Measurements from ENCODE around the gene KCNQ1.

The KCNQ1 gene

DNA sequence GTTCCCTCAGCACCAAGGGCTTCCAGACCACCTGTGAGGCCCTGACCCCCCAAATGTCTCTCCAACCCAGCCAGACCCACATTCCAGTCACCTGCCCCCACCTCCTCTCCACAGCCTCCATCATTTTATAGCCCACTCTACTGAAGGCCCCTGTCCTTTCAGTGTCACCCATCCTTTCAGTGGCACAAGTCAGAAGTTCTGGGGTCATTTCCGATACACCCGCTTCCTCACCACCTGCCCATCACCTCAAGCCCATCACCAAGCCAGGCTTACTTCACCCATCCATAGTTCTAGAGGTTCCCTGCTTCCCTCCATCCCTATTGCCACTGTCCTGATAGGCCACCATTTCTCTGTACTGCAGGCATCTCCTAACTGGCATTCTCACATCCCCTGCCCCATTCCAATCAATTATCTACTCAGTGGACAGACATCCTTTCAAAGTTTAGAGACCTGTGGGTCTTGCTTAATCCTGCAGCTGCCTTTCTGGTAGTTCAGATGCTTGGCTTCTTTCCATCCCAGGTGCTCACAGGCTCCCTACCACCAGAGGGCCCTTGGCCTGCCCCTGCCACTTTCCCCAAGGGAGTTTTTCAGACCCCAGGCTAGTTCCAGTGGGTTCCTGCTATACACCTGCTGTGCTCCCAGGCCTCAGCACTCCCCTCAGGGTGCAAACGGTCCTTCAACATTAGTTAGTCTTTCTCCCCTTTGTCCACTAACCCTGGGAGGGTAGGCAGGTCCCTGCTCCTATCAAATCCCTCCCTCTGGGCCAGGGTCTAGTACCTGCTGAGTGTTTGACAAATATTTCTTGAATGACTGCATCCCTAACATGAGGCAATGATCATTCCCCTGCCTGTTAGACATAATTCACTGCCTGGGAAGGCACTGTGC, 247.4 kb downstream of the KCNQ1 start:
- no peak for DNase-seq

DNA sequence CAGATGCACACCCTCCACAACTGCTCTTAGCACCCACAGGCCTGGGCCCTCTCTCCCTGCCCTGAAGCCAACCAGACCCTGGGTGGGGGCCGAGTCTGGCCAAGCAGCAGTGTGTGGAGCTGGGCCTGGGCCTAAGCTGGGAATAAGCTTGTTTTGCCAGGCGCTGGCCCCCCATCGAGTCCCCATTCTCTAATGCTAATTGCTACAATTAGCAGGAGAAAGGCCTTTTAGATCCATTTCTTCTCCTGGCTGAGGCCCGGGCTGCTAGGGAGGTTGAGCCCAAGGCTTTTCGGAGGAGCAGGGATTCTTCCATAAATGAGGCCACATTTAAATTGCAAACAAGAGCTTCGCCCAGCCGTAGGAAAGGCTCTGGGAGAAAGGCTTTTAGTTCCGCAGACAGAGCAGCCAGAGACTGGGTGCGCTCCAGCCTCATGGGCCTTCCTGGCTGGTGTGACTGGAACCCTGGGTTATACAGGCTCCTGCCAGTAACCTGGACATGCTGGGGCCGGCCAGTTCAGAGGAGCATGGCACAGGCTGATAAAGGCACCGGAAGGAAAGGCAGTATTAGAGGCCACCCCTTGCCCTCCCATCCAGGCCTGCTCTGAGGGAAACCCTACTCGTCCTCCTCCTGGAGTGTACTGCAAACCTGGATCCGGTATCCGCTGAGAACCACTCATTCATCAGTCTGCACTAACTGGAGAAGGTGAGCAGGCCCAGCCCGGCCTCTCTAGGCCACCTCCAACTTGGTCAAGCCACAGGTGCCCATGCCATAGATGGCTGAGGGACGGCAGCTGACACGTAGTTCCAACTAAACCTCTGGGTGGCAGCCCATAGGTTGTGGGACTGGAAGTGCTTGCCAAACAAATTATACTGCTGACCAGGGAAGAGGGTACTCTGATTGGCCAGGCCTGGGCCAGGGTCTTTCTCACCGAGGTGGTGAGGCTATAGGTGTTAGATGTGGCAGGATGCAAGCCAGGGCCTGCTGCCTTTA, 248.8 kb downstream of the KCNQ1 start:
- DNase-seq = no peak

DNA sequence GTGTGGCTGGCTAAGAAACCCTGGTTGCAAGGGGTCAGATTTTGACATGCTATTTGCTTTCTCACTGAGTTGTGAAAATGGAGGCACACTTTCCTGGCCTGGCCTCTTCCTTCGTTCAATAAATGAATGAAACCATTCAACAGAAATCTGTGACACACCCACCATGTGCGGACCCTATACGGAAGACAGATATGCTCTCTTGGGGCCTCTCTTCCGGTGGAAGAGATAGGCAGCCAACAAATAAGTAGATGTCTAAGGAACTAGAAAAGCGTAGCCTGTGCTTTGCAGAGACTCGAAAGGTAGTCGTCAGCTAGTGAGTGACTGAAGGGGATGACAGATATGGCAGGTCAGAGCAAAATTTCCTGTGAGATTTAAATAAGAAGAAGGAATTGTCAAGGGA, 249.7 kb downstream of the KCNQ1 start:
- no peak for DNase-seq

DNA sequence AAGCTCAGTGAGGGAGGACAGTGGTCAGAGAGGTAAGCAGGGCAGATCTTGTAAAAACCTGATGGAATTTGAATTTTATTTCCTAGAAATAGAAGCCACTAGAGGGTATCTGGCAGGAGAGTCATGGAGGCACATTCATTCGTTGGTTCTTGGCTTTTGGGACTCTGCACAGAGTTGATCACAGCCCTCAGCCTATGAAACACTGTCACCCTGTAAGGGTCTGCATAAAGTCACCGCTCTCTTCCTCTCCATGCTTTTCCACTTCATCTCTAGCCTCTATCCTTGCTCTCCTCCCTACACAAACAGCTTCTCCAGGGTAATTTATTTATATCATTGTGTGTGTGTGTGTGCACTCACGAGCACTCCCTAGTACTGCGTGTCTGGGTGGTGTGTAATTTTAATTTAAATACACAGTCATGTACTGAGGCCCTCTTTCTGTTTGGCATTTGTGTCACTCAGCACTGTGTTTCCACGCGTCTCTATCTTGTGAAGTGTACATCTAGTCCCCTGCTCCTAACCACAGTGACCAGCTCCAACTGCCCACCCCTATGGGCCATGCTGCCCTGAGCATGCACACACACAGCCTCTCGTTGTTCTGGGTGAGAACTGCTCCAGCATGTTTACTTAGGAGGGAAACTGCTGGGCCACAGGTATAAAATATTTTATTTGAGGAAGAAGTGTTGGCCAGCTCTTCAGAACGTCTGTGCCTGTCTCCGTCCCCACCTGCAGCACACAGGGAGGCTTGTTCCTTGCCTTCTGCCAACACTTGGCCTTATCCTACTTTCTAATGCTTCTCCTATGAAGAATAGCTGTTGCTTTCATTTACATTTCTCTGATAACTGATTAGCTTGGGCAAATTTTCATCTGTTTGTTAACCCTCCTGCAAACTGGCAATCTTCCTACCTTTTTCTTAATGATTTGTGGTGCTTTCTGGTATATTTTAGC, 250.5 kb downstream of the KCNQ1 start:
- no peak for DNase-seq

DNA sequence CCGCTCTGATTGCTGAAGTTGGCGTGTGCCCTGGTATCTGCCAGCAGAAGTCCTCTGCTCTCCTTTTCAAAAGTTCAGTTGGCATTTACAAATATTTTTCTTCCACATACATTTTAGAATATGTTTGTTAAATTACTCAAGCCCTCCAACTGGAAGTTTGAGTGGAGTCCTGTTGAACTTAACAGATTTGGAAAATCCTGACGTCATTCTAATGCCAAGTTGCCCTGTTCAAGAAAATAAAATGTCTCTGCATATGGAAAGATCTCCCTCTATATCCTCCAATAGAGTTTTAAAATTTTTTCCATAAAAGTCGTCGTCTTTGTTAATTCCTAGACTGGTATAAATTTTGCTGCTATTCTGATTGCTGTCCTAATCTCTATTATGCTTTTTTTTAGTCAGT, 251.6 kb downstream of the KCNQ1 start:
- no peak for DNase-seq

DNA sequence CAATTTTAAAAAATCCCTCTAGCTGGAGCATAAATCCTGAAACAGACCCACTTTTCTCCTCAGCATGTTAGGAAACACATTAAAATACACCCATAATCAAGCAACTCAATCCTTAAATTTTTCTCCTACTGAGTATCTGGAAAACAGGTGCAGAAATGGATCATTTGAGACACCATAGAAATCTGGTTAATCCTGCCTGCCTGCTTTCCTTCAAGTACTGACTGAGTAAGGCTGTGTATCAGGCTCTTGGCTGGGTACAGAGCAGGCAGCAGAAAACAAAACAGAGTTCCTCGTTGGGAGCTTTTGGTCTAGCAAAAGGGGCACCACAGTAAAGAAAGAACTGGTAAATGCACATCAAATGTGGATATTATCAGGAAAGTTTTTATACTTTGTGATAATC, 253.1 kb downstream of the KCNQ1 start:
- no peak for DNase-seq

DNA sequence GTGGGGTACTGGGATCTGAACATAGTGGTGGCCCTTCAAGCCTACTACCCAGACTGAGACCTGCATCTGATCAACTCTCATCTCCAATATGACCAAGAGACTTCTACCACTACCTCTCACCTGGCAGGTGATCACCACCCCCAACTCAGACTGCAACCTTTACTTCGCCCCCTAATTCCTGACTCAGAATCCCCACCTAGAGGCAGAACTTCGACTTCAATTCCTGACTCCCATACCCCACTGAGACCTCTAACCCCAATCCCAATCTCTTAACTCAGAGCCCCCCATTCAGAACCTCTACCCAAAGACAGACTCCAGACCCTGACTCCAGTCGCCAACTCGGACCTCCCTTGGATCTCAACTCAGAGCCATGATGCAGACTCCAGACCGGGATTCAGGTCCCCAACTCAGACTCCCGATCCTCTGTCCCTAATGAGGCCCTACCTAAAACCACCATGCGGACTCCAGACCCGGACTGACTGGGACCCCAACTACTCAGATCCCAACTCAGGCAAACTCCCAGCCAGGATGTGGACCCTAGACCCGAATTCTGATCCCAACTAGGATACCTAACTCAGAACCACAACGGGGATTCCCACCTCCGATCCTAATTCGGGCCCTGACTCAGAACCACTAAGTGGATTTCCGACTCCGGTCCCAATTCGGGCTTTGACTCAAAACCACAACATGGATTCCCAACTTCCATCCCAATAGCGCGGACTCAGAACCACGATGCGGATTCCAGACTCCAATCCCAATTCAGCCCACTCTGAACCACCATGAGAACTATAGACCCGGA, 253.8 kb downstream of the KCNQ1 start:
- DNase-seq = no peak

DNA sequence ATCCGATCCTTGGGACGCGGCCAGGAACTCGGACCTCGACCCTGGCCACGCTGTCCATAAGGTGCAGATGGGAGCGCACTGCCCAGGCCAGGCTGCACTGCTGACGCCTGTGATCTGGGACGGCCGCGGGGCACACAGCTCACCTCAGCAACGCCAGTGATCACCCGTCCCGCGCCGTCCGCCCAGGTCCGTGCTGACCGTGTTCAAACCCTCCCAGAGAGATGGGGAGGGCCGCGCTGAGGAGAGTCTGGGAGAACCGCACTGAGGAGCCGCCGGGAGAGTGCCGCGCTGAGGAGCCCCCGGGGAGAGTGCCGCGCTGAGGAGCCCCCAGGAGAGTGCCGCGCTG, 254.3 kb downstream of the KCNQ1 start:
- peak; percentile 34 for DNase-seq

DNA sequence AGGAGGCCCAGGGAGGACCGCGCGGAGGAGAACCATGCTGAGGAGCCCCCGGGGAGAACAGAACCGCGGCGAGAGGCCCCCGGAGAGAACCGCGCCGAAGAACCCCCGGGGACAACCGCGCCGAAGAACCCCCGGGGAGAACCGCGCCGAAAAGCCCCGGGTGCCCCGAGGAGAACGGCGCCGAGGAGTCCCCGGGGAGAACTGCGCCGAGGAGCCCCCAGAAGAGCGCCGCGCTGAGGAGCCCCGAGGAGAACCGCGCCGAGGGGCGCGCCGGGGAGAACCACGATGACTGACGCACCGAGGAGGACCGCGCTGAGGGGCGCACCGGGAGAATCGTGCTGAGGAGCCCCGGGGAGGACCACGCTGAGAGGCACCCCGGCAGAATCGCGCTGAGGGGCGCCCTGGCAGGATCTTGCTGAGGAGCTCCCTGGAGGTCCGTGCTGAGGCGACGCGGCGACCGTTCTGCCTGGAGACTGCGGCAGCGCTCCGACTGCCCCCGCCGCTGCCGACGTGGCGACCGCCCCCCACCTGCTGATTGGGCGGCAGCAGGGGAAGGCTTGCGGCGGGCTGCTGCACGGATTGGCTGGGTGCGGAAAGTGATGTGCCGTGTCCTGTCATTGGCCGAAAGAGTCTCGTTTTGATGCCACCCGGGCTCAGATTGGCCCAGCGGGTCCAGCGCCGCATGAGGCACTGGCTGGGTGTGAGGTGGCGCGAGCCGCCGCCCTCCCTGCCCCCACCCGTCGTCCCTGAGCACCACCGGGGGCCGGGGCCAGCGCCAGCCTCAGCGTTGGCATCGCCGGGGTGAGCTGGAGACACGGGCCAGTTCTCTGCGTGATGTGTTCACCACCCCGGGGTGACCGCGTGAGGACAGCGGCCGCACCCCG, 255.0 kb downstream of the KCNQ1 start, which contains the start of gene KCNQ1OT1:
TSS of gene KCNQ1OT1 (minus strand) at position 464 of the 884 bp plus-strand sequence.
- DNase-seq = peak; percentile 84

DNA sequence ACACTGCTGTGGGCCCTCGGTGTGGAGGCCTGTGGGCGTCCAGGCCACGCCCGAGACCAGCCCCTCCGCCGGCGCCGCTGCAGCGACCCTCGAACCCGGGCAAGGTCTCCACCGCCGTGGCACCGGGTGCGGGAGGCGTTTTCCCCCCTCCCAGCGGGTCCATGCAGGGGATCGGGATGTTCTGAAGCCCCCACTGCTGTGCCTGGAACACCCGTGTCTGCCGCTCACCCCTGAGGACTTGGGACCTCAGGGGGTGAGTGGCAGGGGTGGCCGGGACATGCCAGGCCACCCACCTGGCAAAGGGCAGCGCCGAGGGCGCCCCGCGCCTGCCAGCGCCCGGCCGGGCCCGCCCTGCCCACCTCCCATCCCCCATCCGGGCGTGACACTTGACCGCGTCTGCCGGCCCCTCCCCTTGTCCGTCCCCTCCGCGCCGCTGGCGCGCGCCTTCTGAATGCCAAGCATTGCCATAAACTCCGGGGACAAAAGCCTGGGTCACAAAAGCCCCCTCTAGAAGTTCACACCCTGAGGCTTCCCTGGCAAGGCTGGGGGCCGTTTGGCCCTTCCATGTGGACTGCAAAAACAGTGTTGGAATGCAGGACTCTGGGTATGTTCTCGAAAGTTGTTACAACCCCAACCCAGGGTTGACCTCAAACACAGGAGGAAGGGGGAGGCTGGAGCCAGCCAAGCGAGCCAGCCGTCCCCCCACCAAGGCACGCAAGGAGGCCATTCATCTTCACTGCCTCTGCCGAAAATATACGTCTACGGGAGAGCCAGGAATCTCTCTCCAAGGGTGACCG, 255.8 kb downstream of the KCNQ1 start:
- DNase-seq = peak; percentile 67

DNA sequence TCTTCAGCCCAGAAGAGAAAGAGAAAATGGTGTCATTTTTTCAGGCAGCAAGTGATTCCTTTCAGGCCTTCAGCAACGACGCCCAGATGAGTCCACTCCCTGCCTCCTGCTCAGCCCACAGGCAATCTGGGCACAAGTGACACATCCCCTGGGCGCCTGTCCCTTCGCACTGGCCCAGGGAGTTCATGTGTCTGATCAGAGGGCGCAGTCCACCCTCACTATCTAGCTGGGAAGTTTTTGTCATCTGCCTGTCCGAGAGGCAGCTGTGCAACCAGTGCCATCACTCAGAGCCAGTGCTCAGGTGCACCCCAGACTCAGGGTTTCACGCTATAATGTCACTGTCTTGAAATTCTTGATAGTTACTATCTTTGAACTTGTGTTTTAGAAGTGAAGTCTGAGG, 256.4 kb downstream of the KCNQ1 start:
- DNase-seq = no peak

DNA sequence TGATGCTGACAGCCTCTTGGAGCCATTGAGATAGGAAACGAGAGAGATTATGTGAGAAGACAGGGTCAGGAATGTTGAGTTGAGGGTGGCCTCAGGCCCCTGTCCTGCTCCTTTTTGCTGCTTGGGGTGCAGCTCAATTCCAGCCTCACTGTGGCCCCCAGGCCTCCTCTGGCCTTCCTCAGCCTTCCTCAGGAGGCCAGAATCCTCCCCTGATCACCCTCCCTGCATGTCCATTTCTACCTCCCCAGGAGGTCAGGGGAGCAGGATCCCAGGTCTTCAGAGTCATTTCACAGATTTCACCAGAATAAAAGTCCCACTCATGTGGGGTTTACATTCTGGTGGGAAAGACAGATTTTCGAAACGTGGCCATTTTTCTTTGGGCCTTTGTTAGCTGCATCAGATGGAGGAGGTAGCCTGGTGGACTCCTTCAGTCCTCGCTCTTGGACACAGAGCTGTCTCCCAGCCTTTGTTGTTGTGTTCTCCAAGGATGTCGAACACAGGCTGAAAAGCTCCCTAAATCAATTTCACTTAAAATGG, 257.2 kb downstream of the KCNQ1 start:
- DNase-seq = no peak

DNA sequence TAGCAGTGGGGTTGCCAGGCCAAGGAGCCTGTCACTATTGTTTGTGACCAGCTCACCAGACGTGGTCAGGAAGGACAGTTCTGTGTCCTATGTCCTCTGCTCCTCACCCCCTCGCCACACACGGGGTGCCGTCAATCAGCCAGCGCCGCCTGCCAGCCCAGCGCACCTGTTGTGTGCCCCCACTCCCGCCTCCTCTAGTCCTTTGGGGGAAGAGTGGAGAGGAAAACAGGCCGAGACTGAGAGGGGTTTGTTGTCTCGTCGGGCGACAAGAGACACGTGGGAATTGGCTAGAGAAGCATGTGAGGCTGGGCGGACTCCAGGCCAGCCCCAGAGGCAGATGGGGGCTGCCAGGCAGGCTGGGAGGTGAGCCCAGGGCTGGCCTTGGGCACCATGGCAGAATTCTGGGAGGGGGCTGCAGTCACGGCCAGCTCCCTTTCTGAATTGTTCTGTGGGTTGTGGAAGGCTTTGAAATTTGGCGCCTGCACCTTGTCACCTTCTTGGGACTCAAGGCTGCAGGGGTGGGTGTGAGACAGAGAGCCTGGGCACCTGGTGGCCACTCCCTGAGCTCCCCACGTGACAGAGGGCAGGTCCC, 258.1 kb downstream of the KCNQ1 start:
- no peak for DNase-seq

DNA sequence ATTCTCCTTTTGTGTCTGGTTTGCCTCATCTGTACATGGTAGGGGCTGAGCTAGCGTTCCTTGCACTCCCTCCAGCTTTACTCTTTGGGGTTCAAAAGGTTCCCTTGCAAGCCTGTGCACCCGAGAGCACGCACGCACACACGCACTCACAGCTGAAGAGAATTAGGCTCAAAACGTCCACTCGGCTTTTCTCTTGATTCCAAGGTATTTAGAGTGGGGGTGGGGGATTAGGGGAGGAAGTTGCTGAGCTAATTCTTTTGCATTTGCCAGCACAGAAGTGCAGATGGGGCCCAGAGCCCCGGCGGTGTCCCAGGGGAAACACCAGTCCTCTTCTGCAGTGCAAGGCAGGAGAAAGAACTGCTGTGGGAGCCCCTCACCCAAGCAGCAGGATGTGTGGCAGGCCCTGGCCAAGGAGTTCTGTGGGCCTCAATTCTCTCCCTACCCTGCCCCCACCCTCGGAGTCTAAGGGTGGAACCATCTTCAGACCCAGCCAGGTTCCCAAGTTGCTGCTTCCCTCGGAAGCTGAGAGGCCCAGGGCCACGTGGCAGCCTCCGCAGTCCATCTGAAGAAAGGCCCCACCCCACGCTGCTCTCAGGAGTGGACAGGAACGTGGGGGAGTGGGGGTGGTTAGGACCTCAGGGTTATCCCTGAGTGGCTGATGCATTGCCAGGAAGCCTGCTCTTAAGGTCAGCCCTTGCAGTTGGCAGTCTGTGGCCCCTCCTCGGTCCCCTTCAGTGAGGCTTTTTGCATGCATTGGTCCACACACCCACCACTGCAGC, 258.7 kb downstream of the KCNQ1 start:
- DNase-seq = no peak

DNA sequence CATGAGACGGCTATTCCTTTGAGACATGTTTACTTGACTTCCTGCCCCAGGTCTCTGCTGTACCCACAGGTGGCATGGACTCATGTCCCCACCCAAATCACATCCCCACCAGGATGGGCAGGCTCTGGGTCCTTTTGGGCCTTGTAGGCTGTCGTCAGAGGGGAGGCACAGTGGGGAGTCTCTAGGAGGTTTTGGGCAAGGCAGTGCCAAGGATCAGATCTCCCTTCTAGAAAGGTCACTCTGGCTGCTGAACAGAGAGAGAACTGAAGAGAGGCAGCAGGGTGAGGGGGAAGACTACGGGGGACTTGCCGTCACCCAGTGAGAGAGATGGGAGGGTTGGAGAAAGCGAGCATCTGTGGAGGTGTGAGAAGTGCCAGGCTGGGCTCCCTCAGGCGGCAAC, 259.5 kb downstream of the KCNQ1 start:
- no peak for DNase-seq

DNA sequence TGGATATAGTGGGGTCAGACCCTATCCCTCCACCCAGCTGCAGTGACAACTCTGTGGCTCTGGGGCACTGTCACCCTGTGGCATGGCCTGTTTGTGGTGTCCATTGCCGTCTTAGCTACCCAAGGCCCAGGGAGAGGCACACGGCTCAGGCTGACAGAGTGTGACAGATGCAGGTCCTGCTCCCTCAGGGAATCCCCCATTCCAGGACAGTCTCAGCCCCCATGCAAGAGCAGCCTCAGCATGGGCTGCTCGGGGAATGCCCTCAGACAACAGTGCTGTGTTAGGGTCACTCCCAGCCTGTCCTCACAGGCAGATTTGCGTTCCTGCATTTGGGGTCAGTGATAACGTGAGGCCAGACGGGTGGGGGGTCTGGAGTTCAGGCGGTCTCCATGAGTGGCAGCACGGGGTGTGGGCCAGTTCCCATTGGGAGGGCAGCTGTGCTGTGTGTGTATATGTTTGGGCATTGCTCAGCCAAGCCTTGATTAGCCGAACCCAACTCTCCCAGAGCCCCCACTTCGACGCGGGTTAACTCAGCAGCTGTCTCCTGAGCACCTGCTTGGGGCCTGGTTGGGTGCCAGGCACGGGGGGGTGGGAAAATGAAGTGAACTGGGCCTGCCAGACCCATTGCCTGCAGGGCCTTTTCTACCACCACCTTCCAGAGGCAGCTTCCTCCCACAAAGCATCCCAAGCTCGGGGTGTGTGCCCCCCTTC, 260.2 kb downstream of the KCNQ1 start:
- DNase-seq = no peak

DNA sequence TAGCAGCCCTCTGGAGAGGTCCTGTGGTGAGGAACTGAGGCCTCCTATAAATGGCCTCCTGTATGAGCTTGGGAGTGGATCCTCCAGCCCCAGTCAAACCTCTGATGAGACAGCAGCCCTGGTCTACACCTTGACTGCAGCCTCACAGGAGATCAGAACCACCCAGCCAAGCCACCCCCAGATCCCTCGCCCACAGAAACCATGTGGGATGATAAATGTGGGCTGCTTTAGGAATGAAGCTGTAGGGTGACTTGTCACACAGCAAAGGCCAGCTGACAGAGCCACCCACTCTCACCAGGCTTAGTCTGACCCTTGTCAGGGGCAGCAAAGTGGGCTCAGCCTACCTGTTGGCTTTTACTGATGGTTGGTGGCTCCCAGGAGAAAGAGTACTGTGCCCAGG, 261.5 kb downstream of the KCNQ1 start:
- no peak for DNase-seq

DNA sequence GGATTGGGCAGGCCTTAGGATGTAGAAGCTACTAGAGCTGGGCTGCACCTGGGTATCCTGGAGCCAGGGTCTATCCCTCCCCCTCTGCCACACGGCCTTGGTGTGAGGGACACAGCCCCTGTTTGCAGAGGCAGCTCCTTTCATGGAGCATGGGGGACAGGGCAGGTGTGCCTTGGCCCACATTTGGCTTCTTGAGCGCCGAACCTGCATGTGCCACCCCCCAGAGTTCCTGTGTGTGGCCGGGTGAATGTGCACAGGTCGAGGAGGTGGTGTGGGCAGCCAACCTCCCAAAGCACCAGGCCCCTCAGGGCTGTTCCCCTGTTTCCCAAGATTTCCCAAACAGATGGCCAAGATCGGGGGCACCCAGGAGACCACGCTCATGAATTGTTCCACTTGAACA, 262.9 kb downstream of the KCNQ1 start:
- DNase-seq = no peak

All from stimulated activated CD8-positive, alpha-beta memory T cell treated with anti-CD3 and anti-CD28 coated beads, Interleukin-4, amount 100 ng/mL, for 48 hours (primary cell).